ENCODE measurements around the gene PRSS3. TPM values are rescaled to one million over a fixed set of nuclear protein-coding genes. Genes with fewer than 3 reads are reported as not detected.
"Not testable (repeated sequence)": the region's sequence is repeated elsewhere in the genome, so short reads cannot be mapped to it uniquely, and the experiment has no call there.

Gene PRSS3
- total RNA-seq, 1 experiment from 2014 or later = 106 TPM

GRCh38 chr9:33817327-33818166 is 22.2 kb downstream of the PRSS3 start:
- DNase-seq (ENCODE audit: low spot score) = peak; percentile 60

DNA sequence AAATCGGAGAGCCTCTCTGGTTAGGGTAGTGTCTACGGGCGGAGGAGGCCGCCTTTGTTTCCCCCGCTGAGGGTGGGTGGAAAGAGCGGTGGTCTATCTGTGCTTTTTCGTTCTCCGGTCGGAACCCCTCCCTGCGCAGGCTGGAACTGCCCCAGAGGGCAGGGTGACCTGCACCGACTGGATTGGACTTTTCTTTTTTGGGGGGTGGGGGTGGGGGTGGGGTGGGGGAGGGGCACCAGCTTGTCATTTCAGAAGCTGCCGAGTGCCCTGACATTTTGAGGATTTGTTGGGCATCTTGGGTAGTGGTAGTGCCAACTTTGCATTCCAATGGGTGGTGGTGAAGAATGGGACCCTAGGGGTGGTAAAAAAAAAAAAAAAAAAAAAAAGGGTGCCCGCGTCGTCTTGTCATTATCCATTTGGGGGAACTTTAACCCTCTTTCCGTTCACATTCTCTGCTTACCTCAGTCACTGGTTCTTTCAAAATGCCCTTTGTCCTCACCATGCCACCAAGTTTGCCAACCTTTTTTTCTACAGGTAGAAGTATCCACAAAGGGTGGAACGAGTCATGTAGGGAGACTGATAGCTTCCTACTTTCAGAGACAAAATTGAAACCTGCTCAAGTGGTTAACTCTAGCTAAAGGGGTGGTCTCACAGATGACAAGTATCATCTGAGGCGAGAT is 22.9 kb downstream of the PRSS3 start:
- peak; percentile 75 for DNase-seq (ENCODE audit: low spot score)

GRCh38 chr9:33818847-33819500 is 23.6 kb downstream of the PRSS3 start:
- no peak for DNase-seq (ENCODE audit: low spot score)

DNA sequence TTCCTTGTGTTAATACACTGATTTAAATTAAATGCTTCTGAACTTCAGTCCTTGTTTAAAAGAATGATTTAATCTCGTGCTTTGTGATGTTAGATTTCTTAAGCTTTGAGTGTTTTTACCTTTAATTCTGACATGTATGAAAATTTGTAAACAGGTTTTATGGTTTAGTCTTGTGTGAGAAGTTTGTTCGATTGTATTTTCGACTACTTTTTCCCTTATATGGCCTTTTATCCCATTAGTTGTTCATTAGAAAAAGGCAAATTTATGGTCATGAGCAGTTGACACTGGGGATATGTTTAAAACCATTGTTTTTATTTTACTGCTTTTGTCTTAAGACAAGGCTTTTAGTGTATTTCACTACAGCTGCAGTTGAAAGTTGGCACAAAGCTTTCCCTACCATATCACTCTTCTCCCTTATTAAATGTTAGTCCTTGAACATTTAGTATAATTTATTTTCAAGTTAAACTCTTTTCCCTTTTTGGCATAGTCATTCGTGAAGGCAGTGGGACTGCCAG is 24.9 kb downstream of the PRSS3 start:
- no peak for DNase-seq (ENCODE audit: low spot score)

DNA sequence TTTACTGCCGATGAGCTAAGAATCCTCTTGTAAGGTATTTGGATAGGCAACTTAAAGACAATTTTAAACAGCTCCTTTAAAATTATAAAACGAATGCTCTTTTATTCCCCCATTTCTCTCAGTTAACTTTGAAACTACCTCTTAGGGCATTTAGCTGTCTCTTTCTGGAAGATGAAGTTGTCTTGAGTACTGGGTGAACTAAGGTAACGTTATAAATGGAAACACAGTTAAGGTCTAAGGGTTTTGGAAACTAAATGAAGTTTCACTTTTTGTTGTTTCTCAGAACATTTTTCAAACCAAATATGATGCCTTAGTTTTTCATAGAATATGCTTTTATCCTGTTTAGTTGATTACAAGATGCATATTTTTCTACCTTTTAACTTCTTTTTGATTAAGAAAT is 28.4 kb downstream of the PRSS3 start:
- no peak for DNase-seq (ENCODE audit: low spot score)

- not testable (repeated sequence) for DNase-seq (ENCODE audit: low spot score)
These were observed 31.9 kb downstream of the PRSS3 start for GRCh38 chr9:33827285-33827684.

GRCh38 chr9:33829641-33830230 is 34.4 kb downstream of the PRSS3 start:
- not testable (repeated sequence) for DNase-seq (ENCODE audit: low spot score)

DNA sequence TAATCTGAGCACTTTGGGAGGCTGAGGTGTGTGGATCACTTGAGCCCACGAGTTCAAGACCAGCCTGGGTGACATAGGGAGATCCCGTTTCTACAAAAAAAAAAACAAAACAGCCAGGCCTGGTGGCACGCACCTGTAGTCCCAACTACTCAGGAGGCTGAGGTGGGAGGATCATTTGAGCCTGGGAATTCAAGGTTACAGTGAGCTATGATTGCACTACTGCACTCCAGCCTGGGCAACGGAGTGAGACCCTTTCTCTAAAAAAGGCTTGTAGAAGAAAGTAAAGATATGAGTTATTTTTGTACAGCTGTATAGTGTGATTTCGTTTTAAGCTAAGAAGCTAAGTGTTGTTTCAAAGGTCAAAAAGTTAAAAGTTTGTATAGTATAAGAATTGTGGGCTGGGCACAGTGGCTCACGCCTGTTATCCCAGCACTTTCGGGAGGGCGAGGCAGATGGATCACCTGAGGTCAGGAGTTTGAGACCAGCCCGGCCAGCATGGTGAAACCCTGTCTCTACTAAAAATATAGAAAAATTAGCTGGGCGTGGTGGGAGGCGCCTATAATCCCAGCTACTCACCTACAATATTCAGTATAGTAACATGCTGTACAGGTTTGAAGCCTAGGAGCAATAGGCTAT is 40.4 kb downstream of the PRSS3 start:
- DNase-seq (ENCODE audit: low spot score) = no peak

DNA sequence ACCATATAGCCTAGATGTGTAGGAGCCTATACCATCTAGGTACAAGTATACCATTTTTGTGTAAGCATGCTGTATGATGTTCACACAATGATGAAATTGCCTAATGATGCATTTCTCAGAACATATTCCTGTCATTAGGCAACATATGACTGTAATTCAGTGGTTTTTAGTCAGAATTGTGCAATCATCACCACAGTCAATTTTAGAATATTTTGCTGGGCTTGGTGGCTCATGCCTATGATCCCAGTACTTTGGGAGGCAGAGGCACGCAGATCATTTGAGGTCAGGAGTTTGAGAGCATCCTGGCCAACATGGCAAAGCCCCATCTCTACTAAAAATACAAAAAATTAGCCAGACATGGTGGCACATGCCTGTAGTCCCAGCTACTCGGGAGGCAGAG is 40.9 kb downstream of the PRSS3 start:
- DNase-seq (ENCODE audit: low spot score) = not testable (repeated sequence)

DNA sequence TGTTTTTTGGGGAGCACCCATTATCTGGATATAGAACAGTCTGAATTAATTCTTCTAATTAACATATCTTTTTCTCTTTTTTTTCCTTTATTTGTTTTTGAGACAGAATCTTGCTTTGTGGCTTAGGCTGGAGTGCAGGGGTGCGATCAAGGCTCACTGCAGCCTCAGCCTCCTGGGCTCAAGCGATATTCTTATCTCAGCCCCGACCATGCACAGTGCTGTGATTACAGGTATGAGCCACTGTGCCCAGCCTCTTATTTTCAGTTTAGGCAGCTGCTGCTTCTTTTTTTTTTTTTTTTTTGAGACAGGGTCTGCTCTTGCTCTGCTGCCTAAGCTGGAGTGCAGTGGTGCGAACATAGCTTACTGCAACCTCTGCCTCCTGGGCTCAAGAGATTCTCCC is 41.8 kb downstream of the PRSS3 start:
- no peak for DNase-seq (ENCODE audit: low spot score)

- no peak for DNase-seq (ENCODE audit: low spot score)
These were observed 45.0 kb downstream of the PRSS3 start for GRCh38 chr9:33840381-33840780.

DNA sequence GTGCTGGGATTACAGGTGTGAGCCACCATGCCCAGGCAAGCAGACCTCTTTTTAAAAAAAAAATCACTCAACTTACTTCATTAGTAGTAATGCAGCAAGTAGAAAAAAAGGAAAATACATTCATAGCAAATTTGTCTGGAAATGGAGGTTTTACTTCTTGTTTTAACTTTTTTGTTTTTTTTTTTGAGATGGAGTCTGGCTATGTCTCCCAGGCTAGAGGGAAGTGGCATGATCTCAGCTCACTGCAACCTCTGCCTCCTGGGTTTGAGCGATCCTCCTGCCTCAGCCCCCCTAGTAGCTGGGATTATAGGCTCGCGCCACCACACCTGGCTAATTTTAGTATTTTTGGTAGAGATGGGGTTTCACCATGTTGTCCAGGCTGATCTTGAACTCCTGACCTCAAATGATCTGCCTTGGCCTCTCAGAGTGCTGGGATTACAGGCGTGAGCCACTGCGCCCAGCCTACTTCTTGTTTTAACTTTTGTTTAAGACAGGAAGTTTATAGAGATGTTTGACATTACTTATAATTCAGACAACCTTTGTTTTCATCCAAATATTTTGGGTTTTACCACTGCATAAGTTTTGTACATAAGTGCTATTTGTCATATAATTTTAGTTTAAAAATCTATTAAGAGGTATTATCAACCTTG is 48.1 kb downstream of the PRSS3 start:
- DNase-seq (ENCODE audit: low spot score) = no peak

DNA sequence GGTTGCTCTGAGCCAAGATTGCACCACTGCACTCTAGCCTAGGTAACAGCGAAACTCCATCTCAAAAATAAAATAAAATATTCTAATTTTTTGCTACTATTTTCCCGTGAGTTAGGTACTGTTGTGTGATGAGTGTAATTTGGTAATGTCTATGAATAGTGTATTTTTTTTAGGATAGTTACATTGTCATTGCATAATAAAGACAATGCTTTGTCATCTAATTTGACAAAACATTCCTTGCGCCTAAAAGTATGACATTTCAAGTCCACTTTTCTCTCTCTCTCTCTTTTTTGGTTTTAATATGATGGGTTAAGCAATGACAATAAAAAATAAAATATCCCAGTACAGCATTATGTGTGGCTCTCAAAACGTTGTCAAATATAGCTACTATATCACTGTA is 50.9 kb downstream of the PRSS3 start:
- DNase-seq (ENCODE audit: low spot score) = no peak

DNA sequence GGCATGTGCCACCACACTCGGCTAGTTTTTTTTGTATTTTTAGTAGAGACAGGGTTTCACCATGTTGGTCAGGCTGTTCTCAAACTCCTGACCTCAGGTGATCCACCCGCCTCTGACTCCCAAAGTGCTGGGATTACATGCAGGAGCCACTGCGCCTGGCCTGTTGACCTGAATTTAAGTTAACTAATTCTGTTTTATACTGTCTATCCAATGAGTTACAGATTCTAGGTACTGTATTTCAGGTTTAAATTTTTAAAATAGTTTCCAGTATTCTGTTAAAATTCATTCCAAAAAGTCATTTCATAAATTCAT is 52.5 kb downstream of the PRSS3 start:
- not testable (repeated sequence) for DNase-seq (ENCODE audit: low spot score)

Small RNA genes lying within 50 kb of the gene (small RNA-seq; reads per million reads assigned to genes)
- not detected for gene RF00019

Other genes with a start within 250 kb of the PRSS3 start
- gene UBE2R2, start 21.6 kb downstream of the PRSS3 start, total RNA-seq (2014; rRNA removed; shearing (Covaris generic)) = 13.5 and 14.1 TPM in 2 replicates

All from HT-29 (cell line).